PC-3 (cell line): ENCODE results near the gene VAPA.

Experiments used
- EZH2phosphoT487 ChIP-seq: fragments of 300-600 bp; sonication (generic); IDR thresholded peaks from 2 replicates; pipeline ENCODE4 v1.6.1; 2018; ENCODE audit warnings: mild to moderate bottlenecking, antibody characterized with exemption, low read length, borderline replicate concordance
- TF ChIP-seq, protein P1 (sequence below): fragments of 300-600 bp; sonication (generic); conservative IDR thresholded peaks from 2 replicates; pipeline ENCODE4 v1.5.1; 2017; ENCODE audit warnings: antibody characterized with exemption, low read depth, mild to moderate bottlenecking, low read length

DNA sequence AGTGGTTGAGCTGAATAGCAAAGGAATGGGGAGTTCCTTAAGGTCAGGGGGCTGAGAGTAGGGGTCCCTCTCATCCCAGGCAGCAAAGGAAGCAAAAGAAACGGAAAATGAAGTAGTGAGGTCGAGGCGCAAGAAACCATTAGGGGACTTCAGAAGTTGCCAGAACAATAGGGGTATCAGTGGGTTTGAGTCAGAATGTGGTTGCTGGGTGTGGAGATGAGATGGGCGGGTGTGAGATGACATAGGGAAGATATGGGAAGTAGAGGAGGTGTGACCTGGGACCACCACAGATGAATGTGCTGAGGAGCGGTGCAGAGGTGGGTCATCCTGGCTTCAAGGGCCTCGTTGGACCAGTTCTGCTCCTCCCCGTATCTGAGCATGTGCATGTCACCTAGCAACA is 13.1 kb upstream of the VAPA start:
- TF ChIP-seq, protein P1, sequence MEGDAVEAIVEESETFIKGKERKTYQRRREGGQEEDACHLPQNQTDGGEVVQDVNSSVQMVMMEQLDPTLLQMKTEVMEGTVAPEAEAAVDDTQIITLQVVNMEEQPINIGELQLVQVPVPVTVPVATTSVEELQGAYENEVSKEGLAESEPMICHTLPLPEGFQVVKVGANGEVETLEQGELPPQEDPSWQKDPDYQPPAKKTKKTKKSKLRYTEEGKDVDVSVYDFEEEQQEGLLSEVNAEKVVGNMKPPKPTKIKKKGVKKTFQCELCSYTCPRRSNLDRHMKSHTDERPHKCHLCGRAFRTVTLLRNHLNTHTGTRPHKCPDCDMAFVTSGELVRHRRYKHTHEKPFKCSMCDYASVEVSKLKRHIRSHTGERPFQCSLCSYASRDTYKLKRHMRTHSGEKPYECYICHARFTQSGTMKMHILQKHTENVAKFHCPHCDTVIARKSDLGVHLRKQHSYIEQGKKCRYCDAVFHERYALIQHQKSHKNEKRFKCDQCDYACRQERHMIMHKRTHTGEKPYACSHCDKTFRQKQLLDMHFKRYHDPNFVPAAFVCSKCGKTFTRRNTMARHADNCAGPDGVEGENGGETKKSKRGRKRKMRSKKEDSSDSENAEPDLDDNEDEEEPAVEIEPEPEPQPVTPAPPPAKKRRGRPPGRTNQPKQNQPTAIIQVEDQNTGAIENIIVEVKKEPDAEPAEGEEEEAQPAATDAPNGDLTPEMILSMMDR, result no peak
- TF ChIP-seq EZH2phosphoT487, result no peak
